ENCODE results near the gene LGI2.
"Not testable (repeated sequence)": the region's sequence is repeated elsewhere in the genome, so short reads cannot be mapped to it uniquely, and the experiment has no call there.

Gene LGI2

GRCh38 chr4:25030277-25031076 is at the start of gene LGI2:
TSS of gene LGI2 (minus strand) at chr4:25030946. CDS start at chr4:25030693, 253 bp downstream.
- DNase-seq (ENCODE audit: low spot score) = peak; percentile 72

GRCh38 chr4:25078523-25078922 is 47.8 kb upstream of the LGI2 start:
- DNase-seq (ENCODE audit: low spot score) = no peak

DNA sequence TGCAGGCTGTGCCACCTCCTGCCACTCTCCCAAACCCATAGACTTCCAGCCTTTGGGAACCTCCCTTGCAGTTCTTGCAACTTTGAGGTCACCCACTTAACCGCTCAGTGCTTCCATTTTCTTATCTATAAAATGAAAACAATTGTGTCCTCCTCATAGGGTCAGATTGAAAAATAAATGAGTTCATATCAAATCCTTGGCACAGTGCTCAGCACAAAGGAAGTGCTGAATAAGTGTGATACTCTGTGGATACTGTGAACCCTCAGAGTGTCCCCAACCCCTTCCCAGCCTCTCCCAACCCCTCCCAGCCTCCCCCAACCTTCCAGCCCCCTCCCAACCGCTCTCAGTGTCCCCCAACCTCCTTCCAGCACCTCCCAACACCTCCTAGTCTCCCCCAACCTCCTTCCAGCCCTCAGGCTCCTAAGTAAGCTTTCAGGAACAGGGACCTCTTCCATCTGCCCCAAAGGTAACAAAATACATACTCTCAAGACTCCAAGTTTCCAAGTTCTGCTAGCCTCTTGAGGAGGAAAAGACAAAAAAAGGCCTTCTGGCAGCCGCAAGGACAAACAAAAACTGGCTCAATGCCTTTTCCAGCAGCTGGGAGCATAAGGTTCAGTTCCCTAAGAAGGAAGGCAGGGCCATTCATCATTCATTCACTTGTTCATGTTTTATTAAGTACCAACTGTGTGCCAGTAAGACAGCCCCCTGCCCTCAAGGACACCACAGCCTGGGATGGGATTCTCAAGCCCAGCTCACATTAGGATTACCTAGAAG is 46.1 kb upstream of the LGI2 start:
- DNase-seq (ENCODE audit: low spot score) = no peak

GRCh38 chr4:25075851-25076250 is 45.1 kb upstream of the LGI2 start:
- DNase-seq (ENCODE audit: low spot score) = no peak

DNA sequence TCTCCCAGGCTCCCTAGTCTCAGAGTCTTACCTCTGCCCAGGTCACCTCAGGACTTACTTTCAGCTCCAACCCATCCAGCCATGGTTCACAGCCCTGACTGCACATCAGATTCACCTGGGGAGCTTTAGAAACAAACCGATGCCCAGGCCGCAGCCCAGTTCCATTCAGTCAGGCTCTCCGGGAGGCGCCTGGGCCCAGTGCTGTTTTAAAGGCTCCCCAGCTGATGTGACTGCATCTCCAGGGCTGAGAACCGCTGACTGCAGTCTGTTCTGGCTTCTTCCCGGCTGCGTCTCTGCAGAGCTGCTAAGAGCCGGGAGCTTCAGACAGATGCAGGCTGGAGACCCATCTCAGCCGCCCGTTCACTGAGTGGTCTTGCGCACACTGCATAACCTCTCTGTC is 44.4 kb upstream of the LGI2 start:
- no peak for DNase-seq (ENCODE audit: low spot score)

GRCh38 chr4:25070545-25070944 is 39.8 kb upstream of the LGI2 start:
- DNase-seq (ENCODE audit: low spot score) = no peak

DNA sequence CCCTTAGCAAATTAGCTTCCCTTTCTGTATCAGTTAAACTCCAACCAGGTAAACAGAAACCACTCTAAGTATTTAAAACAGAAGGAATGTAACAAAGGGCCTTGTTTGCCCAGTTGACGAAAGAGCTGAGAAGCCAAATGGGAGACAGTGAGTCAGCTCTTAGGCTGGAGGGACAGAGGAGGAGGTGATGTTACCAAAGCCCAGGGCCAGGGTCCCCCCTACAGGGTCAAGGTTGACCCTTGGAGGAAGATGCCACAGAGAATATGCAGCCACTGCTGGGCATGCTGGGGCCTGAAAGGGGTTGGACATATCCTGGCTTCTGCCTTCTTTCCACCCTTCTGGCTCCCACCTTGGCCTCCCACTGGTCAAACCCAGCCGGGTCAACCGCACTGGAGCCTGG is 38.3 kb upstream of the LGI2 start:
- DNase-seq (ENCODE audit: low spot score) = no peak

DNA sequence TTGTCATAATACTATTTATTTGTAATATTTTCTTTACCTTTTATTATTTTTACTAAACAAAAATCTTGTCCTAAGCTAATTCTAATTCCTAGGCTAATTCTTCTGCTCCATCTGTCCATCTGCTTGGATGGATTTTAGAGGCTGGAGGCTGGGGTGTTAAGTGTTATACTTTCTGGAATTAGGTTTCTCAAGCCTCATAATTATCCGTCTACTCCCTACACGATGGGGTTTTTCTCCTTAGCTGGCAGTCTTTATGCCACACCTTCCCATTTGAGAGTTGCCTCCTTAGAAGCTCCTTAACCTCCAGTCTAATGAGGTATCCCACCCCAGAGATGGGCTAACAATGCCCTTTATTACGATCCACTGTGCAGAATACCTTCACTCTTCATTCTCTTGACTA is 37.6 kb upstream of the LGI2 start:
- DNase-seq (ENCODE audit: low spot score) = no peak

DNA sequence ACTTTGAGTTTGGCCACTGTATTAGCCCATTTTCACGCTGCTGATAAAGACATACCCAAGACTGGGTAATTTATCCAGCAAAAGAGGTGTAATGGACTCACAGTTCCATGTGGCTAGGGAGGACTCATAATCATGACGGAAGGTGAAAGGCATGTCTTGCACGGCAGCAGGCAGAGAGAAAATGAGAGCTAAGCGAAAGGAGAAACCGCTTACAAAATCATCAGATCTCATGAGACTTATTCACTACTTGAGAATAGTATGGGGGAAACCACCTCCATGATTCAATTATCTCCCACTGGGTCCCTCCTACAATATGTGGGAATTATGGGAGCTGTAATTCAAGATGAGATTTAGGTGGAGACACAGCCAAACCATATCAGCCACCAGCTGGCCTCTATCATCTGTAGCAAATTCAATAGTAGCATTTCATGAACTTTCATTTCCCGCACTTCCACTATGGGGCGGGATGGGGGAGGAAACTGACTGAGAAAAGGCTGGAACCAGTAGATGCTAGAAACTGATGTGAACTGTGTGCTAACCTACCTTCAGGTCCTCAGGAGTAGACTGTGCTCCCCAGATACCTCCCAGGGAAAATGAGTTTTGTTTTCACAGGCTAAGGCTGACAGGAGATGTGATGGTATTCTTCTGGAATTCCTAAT is 35.3 kb upstream of the LGI2 start:
- DNase-seq (ENCODE audit: low spot score) = no peak

GRCh38 chr4:25065431-25065858 is 34.7 kb upstream of the LGI2 start:
- no peak for DNase-seq (ENCODE audit: low spot score)

DNA sequence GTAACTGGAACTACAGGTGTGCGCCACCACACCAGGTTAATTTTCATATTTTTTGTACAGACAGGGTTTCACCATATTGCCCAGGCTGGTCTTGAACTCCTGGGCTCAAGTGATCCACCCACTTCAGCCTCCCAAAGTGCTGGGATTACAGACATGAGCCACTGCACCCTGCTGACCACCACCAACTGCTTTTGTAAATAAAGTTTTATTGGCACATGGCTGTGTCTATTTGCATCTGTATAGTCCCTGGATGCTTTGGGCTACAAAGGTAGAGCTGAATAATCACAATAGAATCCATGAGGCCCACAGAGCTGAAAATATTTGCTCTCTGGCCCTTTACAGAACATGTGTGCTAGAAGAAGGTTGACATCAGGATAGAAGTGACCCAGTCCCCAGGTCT is 33.7 kb upstream of the LGI2 start:
- not testable (repeated sequence) for DNase-seq (ENCODE audit: low spot score)

- DNase-seq (ENCODE audit: low spot score) = no peak
These were observed 32.4 kb upstream of the LGI2 start for GRCh38 chr4:25063116-25063515.

- DNase-seq (ENCODE audit: low spot score) = no peak
These were observed 31.4 kb upstream of the LGI2 start for GRCh38 chr4:25062098-25062497.

GRCh38 chr4:25061602-25062001 is 30.9 kb upstream of the LGI2 start:
- no peak for DNase-seq (ENCODE audit: low spot score)

DNA sequence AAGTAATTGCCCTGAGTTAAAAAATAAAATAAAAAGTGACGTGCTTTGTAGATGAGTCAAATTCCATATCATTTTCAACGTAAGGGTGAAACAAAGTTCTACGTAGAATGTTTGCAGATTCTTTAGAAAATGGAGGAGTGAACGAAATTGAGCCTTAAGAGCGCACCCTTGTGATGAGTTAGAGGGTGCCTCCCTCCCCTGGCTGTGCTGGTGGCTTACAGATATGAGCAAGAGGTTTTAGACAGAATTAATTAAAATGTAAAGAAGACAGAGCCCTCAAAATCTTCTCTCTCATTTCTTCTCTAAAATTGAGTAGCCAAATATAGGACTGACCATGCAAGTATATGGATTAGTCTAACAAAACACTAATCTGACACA is 30.2 kb upstream of the LGI2 start:
- no peak for DNase-seq (ENCODE audit: low spot score)

DNA sequence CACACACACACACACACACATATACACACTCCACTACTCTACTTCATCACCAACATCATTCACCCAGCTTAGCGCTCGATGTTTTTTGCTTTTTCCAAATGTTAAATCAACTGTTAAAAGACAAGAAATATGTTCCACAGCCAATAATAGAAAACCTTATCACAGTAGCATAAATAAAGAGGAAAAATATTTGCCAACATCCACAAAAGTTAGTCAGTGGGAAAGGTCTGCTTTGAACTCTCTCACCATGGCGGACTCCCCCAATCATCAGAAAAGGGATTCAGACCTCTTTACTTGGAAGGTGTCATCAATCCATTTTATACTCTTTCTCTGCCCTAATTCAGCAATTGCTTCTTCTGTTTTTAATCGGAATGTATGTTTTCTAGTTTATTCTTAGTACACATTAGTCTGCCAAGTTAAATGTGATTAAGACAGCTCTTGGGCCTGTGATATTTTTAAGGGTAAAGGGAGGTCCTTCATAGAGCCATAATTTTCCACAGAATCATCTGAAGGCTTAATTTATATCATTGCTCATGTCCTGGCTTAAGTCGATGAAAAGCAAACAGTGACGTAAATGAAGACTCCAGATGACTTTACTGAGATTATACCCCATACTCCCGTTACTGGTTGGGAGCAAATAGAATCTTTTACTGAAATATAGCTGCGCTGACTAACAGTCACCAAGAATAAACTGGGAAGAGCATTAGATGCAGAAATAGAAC is 29.7 kb upstream of the LGI2 start:
- no peak for DNase-seq (ENCODE audit: low spot score)

DNA sequence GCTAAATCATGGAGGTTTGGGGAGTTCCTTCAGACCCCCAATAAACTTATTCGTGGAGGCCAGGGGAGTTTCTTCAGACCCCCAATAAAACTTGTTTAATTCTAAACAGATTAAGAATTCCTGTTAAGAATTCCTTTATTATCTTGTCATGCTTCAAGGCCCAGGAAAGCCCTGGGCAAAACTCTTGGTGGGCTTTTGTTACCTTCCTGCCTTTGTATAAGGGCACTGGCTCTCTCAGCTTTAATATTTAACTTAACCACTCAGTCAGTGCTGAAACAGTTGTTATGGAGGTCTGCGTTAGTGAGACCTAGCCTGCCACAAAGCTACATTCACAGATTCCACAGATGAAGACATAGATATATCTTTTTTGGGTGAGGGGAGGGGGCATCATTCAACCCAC is 29.0 kb upstream of the LGI2 start:
- no peak for DNase-seq (ENCODE audit: low spot score)

DNA sequence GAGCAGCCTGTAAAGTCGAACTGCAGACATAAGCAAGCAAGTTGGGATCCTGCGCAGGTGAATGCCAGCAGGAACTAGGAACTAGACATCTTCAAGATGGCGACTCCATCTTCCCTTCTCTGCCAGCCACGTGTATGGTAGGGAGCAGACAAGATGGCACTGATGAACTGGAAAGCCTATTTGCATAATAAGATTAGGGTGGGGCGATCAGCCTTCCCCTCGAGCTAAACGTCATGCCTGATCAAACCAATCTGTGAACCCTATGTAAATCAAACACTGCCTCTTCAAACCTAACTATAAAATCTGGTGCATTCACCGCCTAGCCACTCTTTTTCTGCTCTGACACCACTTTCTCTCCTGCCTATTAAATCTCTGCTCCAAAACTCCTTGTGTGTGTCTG is 28.1 kb upstream of the LGI2 start:
- no peak for DNase-seq (ENCODE audit: low spot score)

GRCh38 chr4:25057299-25057698 is 26.6 kb upstream of the LGI2 start:
- no peak for DNase-seq (ENCODE audit: low spot score)

GRCh38 chr4:25052037-25052436 is 21.3 kb upstream of the LGI2 start:
- not testable (repeated sequence) for DNase-seq (ENCODE audit: low spot score)

GRCh38 chr4:25051534-25051933 is 20.8 kb upstream of the LGI2 start:
- DNase-seq (ENCODE audit: low spot score) = no peak

GRCh38 chr4:25050370-25051078 is 19.8 kb upstream of the LGI2 start:
- DNase-seq (ENCODE audit: low spot score) = no peak
